Posterior vena cava (tissue), 2 donors: Measurements from ENCODE around the gene PTPRE. TPM values are rescaled to one million over a fixed set of nuclear protein-coding genes. Genes with fewer than 3 reads are reported as not detected.
"Not testable (repeated sequence)": the region's sequence is repeated elsewhere in the genome, so short reads cannot be mapped to it uniquely, and the experiment has no call there.

ENCODE experiments used
- DNase-seq: peaks from one replicate; pipeline ENCODE4 v3.0.0-alpha.2; 2020; ENCODE audit warnings: low spot score
- intact Hi-C, 2 donors: fragments of 100-400 bp; cut with DNase I; formaldehyde crosslinking; loops; one replicate each; pipeline versions ENCODE4 v1.14.1 to v1.14.2; 2022 to 2023
- total RNA-seq, 2 donors: library from RNA; stranded (reverse); fragmentation: NEBNext Ultra II Directional; extraction: Animal tissue kit (Norgen Biotek cat#: 25700); gene quantifications; one replicate each; pipeline ENCODE4 v1.2.1, GENCODE V29; 2021
- donor health status: DM: yes; HTN: yes; CAD: no.
- donor health status: DM: yes; HTN: yes; CAD: no.

Gene PTPRE
- total RNA-seq, 2 donors from 2014 or later = 22.1 to 37.9 TPM

DNA sequence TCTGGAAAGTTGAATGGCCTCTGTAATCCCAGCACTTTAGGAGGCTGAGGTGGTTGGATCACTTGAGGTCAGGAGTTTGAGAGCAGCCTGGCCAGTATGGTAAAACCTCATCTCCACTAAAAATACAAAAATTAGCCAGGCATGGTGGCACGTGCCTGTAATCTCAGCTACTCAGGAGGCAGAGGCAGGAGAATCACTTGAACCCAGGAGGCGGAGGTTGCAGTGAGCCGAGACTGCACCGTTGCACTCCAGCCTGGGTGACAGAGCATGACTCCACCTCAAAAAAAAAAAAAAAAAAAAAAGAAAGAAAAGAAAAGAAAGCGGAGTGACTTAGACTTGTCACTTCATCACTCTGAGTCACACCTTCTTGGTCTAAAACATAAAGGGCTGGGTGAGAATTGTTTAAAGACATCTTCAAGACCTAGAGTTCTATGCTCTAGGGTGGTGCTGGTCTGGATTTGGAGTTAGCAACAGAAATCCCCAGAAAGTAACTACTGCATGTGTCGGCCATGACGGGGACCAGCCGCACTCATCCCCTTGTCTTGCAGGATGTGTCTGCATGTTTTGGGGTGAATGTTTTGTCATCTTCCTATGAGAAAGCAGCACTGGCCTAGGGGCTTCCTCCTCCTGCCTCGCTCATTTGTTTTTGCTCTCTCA lies 83.4 kb downstream of the PTPRE start:
- DNase-seq, intact Hi-C loops: not testable (repeated sequence)

DNA sequence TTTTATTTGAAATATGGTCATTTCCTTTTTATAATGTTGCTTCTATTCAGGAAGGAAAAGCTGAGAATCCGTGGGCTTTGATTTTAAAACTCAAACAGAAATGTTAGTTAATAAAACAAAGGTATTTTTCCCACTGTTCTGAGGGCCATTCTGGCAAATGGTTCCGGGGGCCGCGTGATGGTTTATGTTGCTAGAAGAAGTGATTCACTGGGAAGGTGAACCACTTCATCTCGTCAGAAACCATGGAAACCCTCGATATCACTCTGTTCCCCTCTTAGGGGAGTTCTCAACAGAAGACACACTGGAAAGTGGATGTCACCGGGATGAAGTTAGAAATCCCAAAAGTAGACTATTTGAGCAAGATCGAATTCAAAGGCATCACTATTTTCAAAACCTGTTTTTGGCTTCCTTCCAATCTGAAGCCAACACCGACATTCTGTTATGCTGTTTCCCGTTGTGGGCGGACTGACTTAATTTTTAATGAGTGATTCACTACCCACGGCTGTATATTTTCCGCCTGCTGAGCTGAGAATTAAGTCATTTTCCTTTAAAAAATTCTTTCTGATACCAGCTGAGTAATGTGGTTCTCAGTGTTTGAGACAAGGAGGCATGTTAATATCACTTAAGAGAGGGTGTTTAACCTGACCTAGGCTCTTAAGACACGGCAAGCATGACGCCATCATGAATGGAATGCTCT lies 84.1 kb downstream of the PTPRE start:
- DNase-seq = no peak
- intact Hi-C loops = no loop called here

DNA sequence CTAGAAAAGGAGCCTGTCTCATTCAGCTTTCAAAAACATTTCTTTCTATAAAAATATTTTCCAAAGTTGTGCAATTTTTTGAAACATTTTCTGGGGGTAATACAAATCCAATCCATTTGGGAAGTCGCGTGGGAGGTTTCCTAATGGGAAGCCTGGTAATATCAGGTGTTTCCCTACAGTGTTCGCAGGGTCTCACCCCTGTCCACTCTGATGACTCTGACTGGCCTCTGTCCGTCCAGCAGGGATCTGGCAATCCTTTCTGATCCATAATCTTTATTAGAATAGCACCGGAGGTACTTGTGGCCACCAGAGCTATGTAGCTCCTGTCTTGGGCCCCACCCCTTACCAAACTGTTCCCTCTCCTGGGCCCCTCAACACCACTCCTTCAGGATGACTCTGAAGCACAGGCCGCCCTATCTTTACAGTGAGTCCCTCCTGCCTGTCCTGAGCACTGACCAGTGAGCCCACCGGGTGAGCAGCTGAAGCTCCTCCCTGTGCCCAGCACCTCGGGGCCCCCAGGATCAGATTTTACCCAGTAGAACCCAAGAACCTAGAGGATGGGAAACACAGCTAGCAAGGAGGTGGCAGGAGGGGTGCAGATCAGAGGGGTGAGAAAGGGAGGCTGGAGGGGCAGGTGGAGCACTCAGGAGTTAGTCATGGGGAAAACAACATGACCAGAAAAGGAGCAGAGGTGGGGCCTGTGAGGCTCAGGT lies 84.8 kb downstream of the PTPRE start:
- intact Hi-C loops = no loop called here
- DNase-seq = no peak

GRCh38 chr10:127992376-127992775 lies 85.5 kb downstream of the PTPRE start:
- intact Hi-C loops = no loop called here
- no peak for DNase-seq

DNA sequence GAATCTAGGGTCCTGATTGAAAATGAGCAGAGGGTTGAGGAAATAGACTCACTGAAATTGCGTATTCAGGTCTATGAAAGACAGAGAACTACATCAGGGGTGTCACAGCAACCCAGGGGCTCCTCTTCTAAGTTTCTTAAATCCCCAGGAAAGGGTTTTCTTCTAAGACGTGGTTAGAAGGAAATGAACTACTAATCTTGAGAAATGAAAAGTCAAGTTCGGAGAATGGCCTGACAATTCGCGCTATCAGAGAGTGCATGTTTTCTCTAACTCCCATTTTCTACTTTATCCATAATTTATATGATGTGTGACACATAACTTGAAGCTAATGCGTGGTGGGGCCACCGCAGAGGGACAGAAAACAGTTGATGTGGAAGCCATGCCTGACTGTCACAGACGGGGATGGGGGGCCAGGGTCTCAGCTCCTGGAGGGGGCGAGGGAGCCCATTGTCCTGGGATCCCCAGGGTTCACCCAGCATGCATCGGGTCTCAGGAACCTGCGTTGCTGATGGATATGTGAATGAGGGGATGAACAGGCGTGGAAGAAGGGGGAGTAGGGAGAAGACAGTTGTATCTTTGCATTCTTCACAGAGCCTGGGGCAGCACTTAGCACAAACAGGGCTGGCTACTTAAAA lies 86.3 kb downstream of the PTPRE start:
- no peak for DNase-seq
- intact Hi-C loops = no loop called here

- no peak for DNase-seq
Observed at GRCh38 chr10:127995939-127996338, 89.0 kb downstream of the PTPRE start.

GRCh38 chr10:127996586-127996985 lies 89.7 kb downstream of the PTPRE start:
- intact Hi-C loops = no loop called here
- DNase-seq = peak; percentile 30

More at GRCh38 chr10:127995939-127996338, 89.0 kb downstream of the PTPRE start:
- intact Hi-C loops = no loop called here

- peak; percentile 28 for DNase-seq
Observed at GRCh38 chr10:127997271-127997670, 90.4 kb downstream of the PTPRE start.

DNA sequence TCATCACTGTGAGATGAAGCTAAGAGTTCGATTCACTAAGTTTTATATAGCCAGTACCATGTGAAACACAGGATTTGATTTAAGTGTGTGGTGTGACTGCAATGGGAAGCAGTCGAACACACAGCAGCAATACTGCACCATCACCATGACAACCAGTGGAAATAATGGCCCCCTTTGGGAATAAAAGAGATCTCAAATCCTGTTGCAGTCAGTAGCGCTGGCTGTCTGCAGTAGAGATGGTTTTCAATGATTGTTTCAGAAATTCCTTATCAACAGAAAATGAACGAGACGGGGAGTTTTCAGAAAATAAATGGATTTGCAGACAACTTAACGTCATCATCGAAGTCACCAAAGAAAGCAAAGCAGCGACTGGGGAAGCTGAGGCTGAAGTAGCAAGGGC lies 91.0 kb downstream of the PTPRE start:
- peak; percentile 2 for DNase-seq
- intact Hi-C loops = no loop called here

More at GRCh38 chr10:127997271-127997670, 90.4 kb downstream of the PTPRE start:
- intact Hi-C loops = no loop called here

DNA sequence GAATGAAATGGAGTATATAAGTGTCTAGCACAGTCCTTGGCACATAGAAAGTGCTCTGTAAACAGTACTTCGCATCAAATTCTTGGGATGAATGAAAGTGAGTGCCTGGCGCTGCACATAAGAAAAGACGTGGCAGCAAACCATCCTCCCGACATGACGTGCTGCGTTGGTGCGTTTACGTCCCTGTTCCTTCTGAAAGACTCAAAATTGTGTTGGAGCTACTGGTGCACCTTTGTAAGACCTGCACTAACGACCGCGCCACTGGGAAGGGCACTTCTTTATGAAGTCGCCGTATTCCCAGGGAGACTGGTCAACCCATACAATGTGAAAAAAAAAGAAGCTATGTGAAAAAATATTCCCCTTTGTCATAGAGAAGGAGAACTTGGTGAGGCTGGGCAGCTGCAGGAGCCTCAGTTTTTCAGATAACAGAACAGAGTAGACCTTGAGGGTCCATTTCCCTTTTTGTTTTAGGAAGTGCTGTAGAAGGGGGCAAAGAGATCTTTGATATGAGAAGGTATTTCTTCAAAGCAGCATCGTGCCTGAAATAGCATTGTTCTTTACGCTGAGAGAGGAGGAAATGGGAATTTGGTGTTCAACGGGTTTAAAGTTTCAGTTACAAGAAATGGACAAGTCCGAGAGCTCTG lies 91.7 kb downstream of the PTPRE start:
- intact Hi-C loops = no loop called here
- peak; percentile 47 for DNase-seq

DNA sequence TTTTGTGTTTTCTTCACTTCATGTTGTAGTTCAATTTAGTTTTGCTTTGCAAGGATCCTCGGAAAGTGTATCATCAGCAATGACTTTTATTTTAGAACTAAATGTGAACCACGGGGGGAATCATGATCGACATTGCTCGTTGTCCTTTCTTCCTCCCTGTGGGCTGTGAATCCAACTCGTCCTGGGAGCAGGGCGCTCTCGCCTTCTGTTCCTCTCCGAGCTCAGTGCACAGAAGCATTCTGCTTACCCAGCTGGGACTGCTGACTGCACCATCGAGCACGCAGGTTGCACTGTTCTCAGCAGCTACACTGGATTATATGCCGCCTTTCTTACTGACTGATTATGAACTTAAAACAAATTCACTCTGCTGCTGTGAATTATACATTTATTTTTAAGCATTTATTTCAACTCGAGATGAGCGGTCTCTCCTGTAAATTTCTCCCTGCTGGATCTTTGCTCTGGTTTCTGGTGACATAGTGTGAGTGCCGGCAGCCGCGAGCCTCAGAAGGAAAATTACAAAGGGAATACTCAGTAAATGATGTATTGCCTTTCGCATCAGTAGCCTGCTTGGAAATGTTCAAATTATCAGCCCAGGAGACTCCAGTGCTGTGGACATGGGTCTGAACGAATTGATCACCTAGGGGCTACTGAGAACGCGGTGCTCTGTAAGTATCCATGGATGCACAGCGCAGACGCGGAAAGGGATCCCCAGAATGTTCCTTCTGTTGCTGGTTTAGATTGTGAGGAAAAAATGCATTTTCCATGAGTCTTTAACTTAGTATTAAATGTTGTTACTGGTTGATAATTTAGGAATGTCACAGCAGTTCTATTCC lies 92.6 kb downstream of the PTPRE start:
- DNase-seq = peak; percentile 57
- intact Hi-C loops = no loop called here

GRCh38 chr10:128000471-128001362 lies 93.8 kb downstream of the PTPRE start:
- peak; percentile 15 for DNase-seq
- intact Hi-C loops = no loop called here

GRCh38 chr10:128001363-128001745 lies 94.5 kb downstream of the PTPRE start:
- DNase-seq = peak; percentile 32
- intact Hi-C loops = no loop called here

DNA sequence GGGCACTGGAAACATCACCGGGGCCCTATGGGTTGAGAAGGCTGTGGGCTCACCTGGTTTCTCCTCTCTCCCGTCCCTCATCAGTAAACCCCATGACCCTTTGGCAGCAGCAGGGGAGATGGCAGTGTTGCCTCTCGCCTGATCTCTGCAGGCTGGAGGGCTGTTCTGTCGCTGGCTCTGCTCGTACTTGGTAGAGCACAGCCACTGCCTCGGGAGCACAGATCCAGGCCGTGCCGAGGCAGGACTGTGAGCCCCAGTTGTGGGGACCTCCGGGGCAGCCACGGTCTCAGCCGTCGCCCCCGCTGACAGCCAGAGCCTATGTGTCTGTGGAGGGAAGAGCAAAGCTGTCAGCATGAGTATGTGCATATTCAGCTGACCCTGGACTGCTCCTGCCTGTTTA lies 94.9 kb downstream of the PTPRE start:
- peak; percentile 51 for DNase-seq
- intact Hi-C loops = no loop called here

GRCh38 chr10:128003521-128003920 lies 96.6 kb downstream of the PTPRE start:
- DNase-seq = peak; percentile 15
- intact Hi-C loops = no loop called here

DNA sequence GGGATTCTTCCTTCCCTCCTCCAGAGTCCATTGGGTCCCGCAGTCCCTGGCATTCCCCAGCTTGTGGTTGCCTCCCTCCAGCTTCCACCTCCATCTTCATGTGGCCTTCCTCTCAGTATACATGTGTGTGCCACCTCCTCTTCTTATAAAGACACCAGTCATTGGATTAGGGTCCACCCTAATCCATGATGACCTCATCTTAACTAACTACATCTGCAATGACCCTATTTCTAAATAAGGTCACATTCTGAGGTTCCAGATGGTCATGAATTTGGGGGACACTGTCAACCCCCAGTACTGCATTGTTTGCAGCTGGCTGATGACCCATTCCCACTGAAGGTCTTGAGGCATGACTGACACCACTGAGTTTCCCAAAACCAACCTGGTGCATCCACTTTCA lies 99.0 kb downstream of the PTPRE start:
- no peak for DNase-seq
- intact Hi-C loops = no loop called here

DNA sequence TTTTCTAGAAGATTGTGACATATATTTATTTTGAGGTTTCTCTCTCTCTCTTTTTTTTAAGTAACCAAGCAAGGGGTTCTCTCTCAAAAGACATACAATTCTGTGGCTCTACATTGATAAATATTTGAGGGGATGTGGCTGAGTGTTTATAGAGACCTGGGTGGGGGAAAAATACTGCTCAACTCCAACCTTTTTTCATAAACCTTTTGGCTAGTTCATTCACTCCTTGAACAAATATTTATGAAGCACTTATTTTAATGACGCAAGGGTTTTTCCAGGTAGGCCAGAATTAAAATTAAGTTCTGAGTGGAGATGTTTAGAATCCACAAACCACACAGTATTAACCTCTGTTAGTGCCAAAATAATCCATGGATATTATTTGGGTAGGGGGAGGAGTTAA lies 100.2 kb downstream of the PTPRE start:
- intact Hi-C loops = no loop called here
- no peak for DNase-seq

DNA sequence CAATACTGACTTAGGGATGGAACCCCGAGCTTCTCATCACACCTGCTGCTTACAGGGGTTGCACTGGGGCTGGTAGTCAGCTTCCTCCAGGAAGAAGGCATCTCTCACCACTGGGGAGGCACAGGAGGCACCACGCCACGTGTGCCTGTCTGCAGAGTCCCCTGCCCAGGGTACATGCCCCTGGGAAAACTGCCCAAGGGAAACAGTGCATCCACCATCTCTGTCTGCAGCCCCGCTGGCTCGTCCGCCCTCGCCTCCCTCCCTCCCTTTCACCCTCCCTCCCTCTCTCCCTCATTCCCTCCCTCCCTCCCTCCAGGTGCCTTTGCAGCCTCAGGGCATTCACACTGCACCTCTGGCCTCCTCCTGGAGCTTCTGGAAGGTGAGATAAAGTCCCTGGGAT lies 101.1 kb downstream of the PTPRE start:
- intact Hi-C loops = no loop called here

More for the DNA sequence above, 101.1 kb downstream of the PTPRE start:
- peak; percentile 47 for DNase-seq
